ENCODE results near the gene SH3TC2. TPM values are rescaled to one million over a fixed set of nuclear protein-coding genes. Genes with fewer than 3 reads are reported as not detected.

SH3TC2 gene
- total and polyA plus RNA-seq, 8 donors, result 0.06 to 1.2 (median 0.27) TPM

GRCh38 chr5:148976569-148977381 lies 86.1 kb downstream of the SH3TC2 start:
- 57 to 64% methylated on average over 5 of the region's 5 CpGs for WGBS, 2 donors
- TF ChIP-seq CTCF (IDR thresholded peaks at IDR 0.05), result no peak
- H3K9me3 ChIP-seq, result no peaks in the 10 kb centered on the region
- FAIRE-seq (no peak), ATAC-seq (no peak), DNase-seq (no peak)
- no peak overlapping the region for H3K27ac ChIP-seq
- peaks cover 0 to 3% (median 0%) of the 10 kb centered on the region in 3 donors for H3K4me1 ChIP-seq
- H3K4me3 ChIP-seq, result no peak overlapping the region
- no peaks in the 10 kb centered on the region for H3K36me3 ChIP-seq
- intact Hi-C loops (cut with DNase I), result no loop called here
- H3K27me3 ChIP-seq, result no peaks in the 10 kb centered on the region

GRCh38 chr5:148974642-148975327 lies 88.1 kb downstream of the SH3TC2 start:
- 54 to 69% methylated on average over 6 of the region's 6 CpGs for WGBS, 2 donors
- DNase-seq, result peak in 1 of 6 donors; percentile 37
- FAIRE-seq, result no peak
- Histone ChIP-seq H3K36me3 (no peaks in the 10 kb centered on the region), H3K27ac (no peak overlapping the region), H3K9me3 (no peaks in the 10 kb centered on the region), H3K27me3 (no peaks in the 10 kb centered on the region), H3K4me1 (peaks cover 0 to 7% (median 0%) of the 10 kb centered on the region in 3 donors), H3K4me3 (no peak overlapping the region)
- intact Hi-C loops (cut with DNase I), result no loop called here
- no peak for TF ChIP-seq CTCF (IDR thresholded peaks at IDR 0.05)
- no peak for ATAC-seq

- ATAC-seq (no peak), DNase-seq (no peak), FAIRE-seq (no peak)
- no peak overlapping the region for H3K27ac ChIP-seq
- H3K9me3 ChIP-seq, result no peaks in the 10 kb centered on the region
- no peak overlapping the region for H3K4me3 ChIP-seq
- intact Hi-C loops (cut with DNase I), result no loop called here
- peaks cover 0 to 7% (median 0%) of the 10 kb centered on the region in 3 donors for H3K4me1 ChIP-seq
- TF ChIP-seq CTCF (IDR thresholded peaks at IDR 0.05), result no peak
- no peaks in the 10 kb centered on the region for H3K27me3 ChIP-seq
- 75 to 92% methylated on average over 2 of the region's 2 CpGs for WGBS, 2 donors
- H3K36me3 ChIP-seq, result no peaks in the 10 kb centered on the region
Observed at GRCh38 chr5:148973455-148973854, 89.4 kb downstream of the SH3TC2 start.

- FAIRE-seq (no peak), DNase-seq (no peak), ATAC-seq (peak in 3 of 4 donors; percentile 19 to 74 (median 31))
- H3K27me3 ChIP-seq, result no peaks in the 10 kb centered on the region
- no peaks in the 10 kb centered on the region for H3K36me3 ChIP-seq
- no peak overlapping the region for H3K27ac ChIP-seq
- WGBS, 2 donors, result 79 to 85% methylated on average over 7 of the region's 7 CpGs
- intact Hi-C loops (cut with DNase I), result no loop called here
- H3K4me1 ChIP-seq, result peaks cover 0 to 7% (median 0%) of the 10 kb centered on the region in 3 donors
- H3K9me3 ChIP-seq, result no peaks in the 10 kb centered on the region
- no peak overlapping the region for H3K4me3 ChIP-seq
- TF ChIP-seq CTCF (IDR thresholded peaks at IDR 0.05), result no peak
Observed at GRCh38 chr5:148972974-148973374, 89.9 kb downstream of the SH3TC2 start.
